Gastrocnemius medialis (tissue), 4 donors: ENCODE results near the gene NR4A1.

Experiments used
- CTCF ChIP-seq, 5 experiments: fragments of 450-650 bp in 3 of 5; fragments of 200-600 bp in 2 of 5; sonication (generic) in 2 of 5; IDR thresholded peaks in 4 of 5; conservative IDR thresholded peaks in 1 of 5; 1 replicate in 4 of 5; 2 replicates in 1 of 5; pipeline ENCODE4 v1.5.1; 2016 to 2019; ENCODE audit warnings: antibody characterized with exemption in 5 of 5, mild to moderate bottlenecking in 3 of 5, moderate library complexity in 3 of 5
- POLR2A ChIP-seq, 2 donors: fragments of 450-650 bp; IDR thresholded peaks; one replicate each; pipeline ENCODE4 v1.6.1; 2017; ENCODE audit warnings: antibody characterized with exemption in 2 of 2, mild to moderate bottlenecking in 2 of 2, moderate library complexity in 2 of 2

- TF ChIP-seq CTCF (IDR thresholded peaks at IDR 0.05 in 4 of 5, conservative IDR thresholded peaks at IDR 0.05 in 1 of 5): no peak
- no peak for TF ChIP-seq POLR2A (IDR thresholded peaks at IDR 0.05)
These were observed 26.4 kb upstream of the NR4A1 start for GRCh38 chr12:52024845-52025230.
